Stimulated activated CD4-positive, alpha-beta T cell treated with anti-CD3 and anti-CD28 coated beads, Interleukin-2, amount 100 ng/mL, for 48 hours (primary cell): ENCODE measurements around the gene MYL6.

ENCODE experiments used
- DNase-seq, 2 donors: peaks; one replicate each; pipeline ENCODE4 v3.0.0-alpha.2; 2020

Gene MYL6

GRCh38 chr12:56157201-56158028, 744 bp upstream of the MYL6 start:
- DNase-seq: peak; percentile 43 to 45

- DNase-seq: no peak
Measured at GRCh38 chr12:56158926-56159461, 835 bp downstream of the MYL6 start.

GRCh38 chr12:56159482-56160192, 1.5 kb downstream of the MYL6 start:
- DNase-seq: no peak

GRCh38 chr12:56160193-56160763, 2.1 kb downstream of the MYL6 start:
- DNase-seq: peak; percentile 33 to 43

GRCh38 chr12:56160894-56161689, 2.9 kb downstream of the MYL6 start:
- no peak for DNase-seq

- DNase-seq: no peak
Measured at GRCh38 chr12:56161690-56162351, 3.7 kb downstream of the MYL6 start.

- no peak for DNase-seq
Measured at GRCh38 chr12:56162468-56163290, 4.5 kb downstream of the MYL6 start.

GRCh38 chr12:56163533-56164344, 5.6 kb downstream of the MYL6 start:
- DNase-seq: no peak

- DNase-seq: no peak
Measured at GRCh38 chr12:56164345-56164729, 6.2 kb downstream of the MYL6 start.

GRCh38 chr12:56165369-56165768, 7.2 kb downstream of the MYL6 start:
- DNase-seq: no peak

GRCh38 chr12:56169229-56169759, 11.1 kb downstream of the MYL6 start:
- DNase-seq: no peak

- no peak for DNase-seq
Measured at GRCh38 chr12:56172839-56173238, 14.7 kb downstream of the MYL6 start.

GRCh38 chr12:56178347-56178746, 20.2 kb downstream of the MYL6 start:
- DNase-seq: no peak

GRCh38 chr12:56186957-56187356, 28.8 kb downstream of the MYL6 start:
- no peak for DNase-seq

- DNase-seq: no peak
Measured at GRCh38 chr12:56188131-56188777, 30.1 kb downstream of the MYL6 start.

- DNase-seq: no peak
Measured at GRCh38 chr12:56188778-56189098, 30.6 kb downstream of the MYL6 start.

- DNase-seq: peak; percentile 79 to 86
Measured at GRCh38 chr12:56189099-56189917, 31.1 kb downstream of the MYL6 start, which contains the start of gene SMARCC2. Gene SMARCC2, minus strand, starts transcription at chr12:56189483. Its CDS starts 22 bp downstream, at chr12:56189461.

- DNase-seq: peak; percentile 94 to 96
Measured at GRCh38 chr12:56189918-56190694, 31.9 kb downstream of the MYL6 start.
